Activated CD4-positive, alpha-beta T cell treated with anti-CD3 and anti-CD28 coated beads for 36 hours (primary cell): ENCODE data around the gene SIGLEC11. TPM values are rescaled to one million over a fixed set of nuclear protein-coding genes. Genes with fewer than 3 reads are reported as not detected.
"Not testable (repeated sequence)": the region's sequence is repeated elsewhere in the genome, so short reads cannot be mapped to it uniquely, and the experiment has no call there.

Experiments
- ATAC-seq: fragments of 200-7000 bp; cut with Tn5 transposase; one replicate; pipeline ENCODE4 v1.10.0; 2021; ENCODE audit warnings: mild to moderate bottlenecking, moderate library complexity
- CTCF ChIA-PET: fragments of 350-600 bp; sonication (Branson Sonifier 250); formaldehyde crosslinking; loops from one replicate; lab custom pipeline; 2021; ENCODE audit warnings: antibody characterized with exemption; lab: Charles Lee
- POLR2A ChIA-PET: fragments of 350-600 bp; sonication (Branson Sonifier 250); formaldehyde crosslinking; loops from one replicate; lab custom pipeline; 2021; ENCODE audit warnings: antibody characterized with exemption, inconsistent platforms; lab: Charles Lee
- DNase-seq: peaks from one replicate; pipeline ENCODE4 v3.0.0-alpha.2; 2020
- H3K27ac Mint-ChIP-seq: one replicate; pipeline ENCODE4 v1.8.0; 2021; ENCODE audit warnings: mixed read lengths
- H3K27me3 Mint-ChIP-seq: one replicate; pipeline ENCODE4 v1.8.0; 2021; ENCODE audit warnings: mixed read lengths
- H3K36me3 Mint-ChIP-seq: one replicate; pipeline ENCODE4 v1.8.0; 2021; ENCODE audit warnings: low read depth, mixed read lengths
- H3K4me1 Mint-ChIP-seq: one replicate; pipeline ENCODE4 v1.8.0; 2021; ENCODE audit warnings: mixed read lengths
- H3K4me3 Mint-ChIP-seq: one replicate; pipeline ENCODE4 v1.8.0; 2021; ENCODE audit warnings: mild to moderate bottlenecking, moderate library complexity, mixed read lengths
- H3K9me3 Mint-ChIP-seq: one replicate; pipeline ENCODE4 v1.8.0; 2021; ENCODE audit warnings: low read depth, mixed read lengths
- intact Hi-C, 2 experiments: fragments of 100-400 bp; cut with DNase I in 1 of 2; cut with micrococcal nuclease in 1 of 2; formaldehyde crosslinking; loops; one replicate each; pipeline versions ENCODE4 v1.14.2 to v1.15.1; 2022 to 2024; cut with DNase I, micrococcal nuclease
- total RNA-seq, 2 experiments: library from RNA; stranded (reverse); gene quantifications; one replicate each; pipeline ENCODE4 v1.2.3, GENCODE V29; 2021

SIGLEC11 gene
- total RNA-seq = not detected

- peaks cover 10% of the 10 kb centered on the region for H3K27me3 Mint-ChIP-seq
- POLR2A ChIA-PET = not testable (repeated sequence)
- CTCF ChIA-PET = interaction anchor here (0.6 kb wide), 1 partner anchor 1532 kb away, joined by 3 read pairs; no protein-coding TSS in a partner anchor
Measured at GRCh38 chr19:49960980-49961379, at the start of gene SIGLEC11. TSS of gene SIGLEC11 (minus strand) at chr19:49961172. CDS start at chr19:49961081, 91 bp downstream.

GRCh38 chr19:50008532-50008931, 47.6 kb upstream of the SIGLEC11 start:
- Mint-ChIP-seq H3K4me3 (no peak overlapping the region), H3K27ac (no peak overlapping the region), H3K9me3 (no peaks in the 10 kb centered on the region), H3K4me1 (peaks cover 20% of the 10 kb centered on the region), H3K27me3 (no peaks in the 10 kb centered on the region), H3K36me3 (peaks cover 47% of the 10 kb centered on the region)
- ATAC-seq (no peak), DNase-seq (peak; percentile 55)
- intact Hi-C loops = no loop called here
- POLR2A ChIA-PET = no interaction called here
- CTCF ChIA-PET = no interaction called here

More at GRCh38 chr19:49960980-49961379, at the start of gene SIGLEC11:
- H3K27ac Mint-ChIP-seq, H3K4me1 Mint-ChIP-seq, DNase-seq, H3K9me3 Mint-ChIP-seq, H3K4me3 Mint-ChIP-seq, H3K36me3 Mint-ChIP-seq, intact Hi-C loops, ATAC-seq: not testable (repeated sequence)

GRCh38 chr19:50007947-50008346, 47.0 kb upstream of the SIGLEC11 start:
- Mint-ChIP-seq H3K36me3 (peaks cover 47% of the 10 kb centered on the region), H3K27ac (no peak overlapping the region), H3K4me3 (no peak overlapping the region), H3K27me3 (no peaks in the 10 kb centered on the region), H3K4me1 (peaks cover 20% of the 10 kb centered on the region), H3K9me3 (no peaks in the 10 kb centered on the region)
- intact Hi-C loops = no loop called here
- ChIA-PET POLR2A (no interaction called here), CTCF (no interaction called here)
- ATAC-seq (no peak), DNase-seq (no peak)

GRCh38 chr19:50007170-50007569, 46.2 kb upstream of the SIGLEC11 start:
- Mint-ChIP-seq H3K27me3 (no peaks in the 10 kb centered on the region), H3K27ac (no peak overlapping the region), H3K4me1 (peaks cover 20% of the 10 kb centered on the region), H3K36me3 (peaks cover 51% of the 10 kb centered on the region), H3K4me3 (no peak overlapping the region), H3K9me3 (no peaks in the 10 kb centered on the region)
- no peak for ATAC-seq
- ChIA-PET POLR2A (no interaction called here), CTCF (interaction anchor here (0.5 kb wide), 1 partner anchor 53 kb away, joined by 3 read pairs; no protein-coding TSS in a partner anchor)
- intact Hi-C loops = no loop called here
- DNase-seq = no peak

- intact Hi-C loops = no loop called here
- Mint-ChIP-seq H3K36me3 (peaks cover 45% of the 10 kb centered on the region), H3K9me3 (no peaks in the 10 kb centered on the region), H3K27me3 (no peaks in the 10 kb centered on the region), H3K4me3 (no peak overlapping the region), H3K4me1 (peaks cover 20% of the 10 kb centered on the region), H3K27ac (no peak overlapping the region)
- DNase-seq (peak; percentile 49), ATAC-seq (peak; percentile 59)
- ChIA-PET CTCF (no interaction called here), POLR2A (no interaction called here)
Measured at GRCh38 chr19:50005428-50005827, 44.5 kb upstream of the SIGLEC11 start.

- ATAC-seq (peak; percentile 84), DNase-seq (peak; percentile 56)
- H3K27ac Mint-ChIP-seq = no peak overlapping the region
- peaks cover 54% of the 10 kb centered on the region for H3K36me3 Mint-ChIP-seq
- CTCF ChIA-PET = interaction anchor here (0.7 to 0.8 kb wide), 3 partner anchors 21 to 1810 kb away, joined by 3 read pairs; partner anchors contain the start of gene VRK3
- no peaks in the 10 kb centered on the region for H3K27me3 Mint-ChIP-seq
- no peaks in the 10 kb centered on the region for H3K9me3 Mint-ChIP-seq
- H3K4me3 Mint-ChIP-seq = peak overlapping the region; percentile 5
- intact Hi-C loops = no loop called here
- POLR2A ChIA-PET = interaction anchor here (0.6 to 0.7 kb wide), 2 partner anchors 11 to 52 kb away, joined by 3 to 4 read pairs; no protein-coding TSS in a partner anchor
- H3K4me1 Mint-ChIP-seq = peaks cover 25% of the 10 kb centered on the region
Measured at GRCh38 chr19:50003810-50004419, 42.9 kb upstream of the SIGLEC11 start.

- POLR2A ChIA-PET = interaction anchor here (0.6 to 0.7 kb wide), 2 partner anchors 10 to 52 kb away, joined by 3 to 4 read pairs; no protein-coding TSS in a partner anchor
- peaks cover 51% of the 10 kb centered on the region for H3K36me3 Mint-ChIP-seq
- DNase-seq (no peak), ATAC-seq (no peak)
- H3K9me3 Mint-ChIP-seq = no peaks in the 10 kb centered on the region
- intact Hi-C loops = no loop called here
- H3K4me1 Mint-ChIP-seq = peaks cover 25% of the 10 kb centered on the region
- H3K27me3 Mint-ChIP-seq = no peaks in the 10 kb centered on the region
- no peak overlapping the region for H3K27ac Mint-ChIP-seq
- CTCF ChIA-PET = no interaction called here
- H3K4me3 Mint-ChIP-seq = no peak overlapping the region
Measured at GRCh38 chr19:50003254-50003788, 42.3 kb upstream of the SIGLEC11 start.

- Mint-ChIP-seq H3K9me3 (no peaks in the 10 kb centered on the region), H3K27me3 (no peaks in the 10 kb centered on the region), H3K36me3 (peaks cover 48% of the 10 kb centered on the region), H3K4me3 (no peak overlapping the region), H3K27ac (no peak overlapping the region), H3K4me1 (peaks cover 25% of the 10 kb centered on the region)
- intact Hi-C loops = no loop called here
- CTCF ChIA-PET = interaction anchor here (0.5 to 0.7 kb wide), 2 partner anchors 26 to 99 kb away, joined by 3 read pairs; no protein-coding TSS in a partner anchor
- DNase-seq (no peak), ATAC-seq (no peak)
- POLR2A ChIA-PET = no interaction called here
Measured at GRCh38 chr19:50002386-50002960, 41.5 kb upstream of the SIGLEC11 start.

- Mint-ChIP-seq H3K9me3 (no peaks in the 10 kb centered on the region), H3K27ac (no peak overlapping the region), H3K4me3 (no peak overlapping the region), H3K4me1 (peaks cover 25% of the 10 kb centered on the region), H3K27me3 (no peaks in the 10 kb centered on the region), H3K36me3 (peaks cover 44% of the 10 kb centered on the region)
- no peak for ATAC-seq
- CTCF ChIA-PET = interaction anchor here (0.7 kb wide), 1 partner anchor 98 kb away, joined by 3 read pairs; no protein-coding TSS in a partner anchor
- DNase-seq = no peak
- intact Hi-C loops = no loop called here
- POLR2A ChIA-PET = no interaction called here
Measured at GRCh38 chr19:50001775-50002174, 40.8 kb upstream of the SIGLEC11 start.

GRCh38 chr19:50000841-50001557, 40.0 kb upstream of the SIGLEC11 start:
- Mint-ChIP-seq H3K27ac (no peak overlapping the region), H3K4me1 (peaks cover 25% of the 10 kb centered on the region), H3K36me3 (peaks cover 43% of the 10 kb centered on the region), H3K27me3 (no peaks in the 10 kb centered on the region), H3K9me3 (no peaks in the 10 kb centered on the region), H3K4me3 (no peak overlapping the region)
- no peak for DNase-seq
- no peak for ATAC-seq
- ChIA-PET CTCF (interaction anchor here (0.5 kb wide), 1 partner anchor 284 kb away, joined by 3 read pairs; no protein-coding TSS in a partner anchor), POLR2A (interaction anchor here (0.7 kb wide), 1 partner anchor 64 kb away, joined by 4 read pairs; no protein-coding TSS in a partner anchor)
- intact Hi-C loops = no loop called here
